Mesodermal cell (in vitro differentiated cells): ENCODE results near the gene POC5.
"Not testable (repeated sequence)": the region's sequence is repeated elsewhere in the genome, so short reads cannot be mapped to it uniquely, and the experiment has no call there.

Experiments used
- H3K27ac ChIP-seq: 2 replicates; pipeline ENCODE4 v1.7.0; 2013; ENCODE audit warnings: mild to moderate bottlenecking, low read depth, low read length, moderate library complexity; ENCODE audit not compliant: severe bottlenecking
- H3K36me3 ChIP-seq: 2 replicates; pipeline ENCODE4 v1.7.1; 2013; ENCODE audit warnings: mild to moderate bottlenecking, low read length, moderate library complexity; ENCODE audit not compliant: control insufficient read depth, insufficient read depth
- H3K4me1 ChIP-seq: one replicate; pipeline ENCODE4 v1.7.1; 2013; ENCODE audit warnings: mild to moderate bottlenecking, low read length; ENCODE audit not compliant: insufficient read depth, control insufficient read depth, poor library complexity, severe bottlenecking
- H3K4me3 ChIP-seq: 2 replicates; pipeline ENCODE4 v1.7.0; 2013; ENCODE audit warnings: low read length, control low read depth, mild to moderate bottlenecking; ENCODE audit not compliant: insufficient read depth, poor library complexity, severe bottlenecking; ENCODE audit errors: extremely low read depth
- H3K9me3 ChIP-seq: 2 replicates; pipeline ENCODE4 v1.7.1; 2013; ENCODE audit warnings: mild to moderate bottlenecking, low read length, moderate library complexity; ENCODE audit not compliant: control insufficient read depth
- WGBS, 2 experiments: methylation state at CpG; one replicate each; pipeline ENCODE4 v1.1.5; 2013; ENCODE audit warnings: missing lambda C conversion rate in 2 of 2; ENCODE audit not compliant: insufficient coverage in 2 of 2; 5-methylcytosine and 5-hydroxymethylcytosine counted together

The POC5 gene

GRCh38 chr5:75729321-75729720 is 12.1 kb upstream of the POC5 start:
- H3K4me3 ChIP-seq = no peak overlapping the region
- H3K27ac ChIP-seq = no peak overlapping the region
- no peaks in the 10 kb centered on the region for H3K4me1 ChIP-seq

GRCh38 chr5:75727931-75728330 is 10.7 kb upstream of the POC5 start:
- 82 to 88% methylated on average over 1 to 2 of the region's 2 CpGs for WGBS, 2 experiments
- Histone ChIP-seq H3K36me3 (no peaks in the 10 kb centered on the region), H3K4me1 (no peaks in the 10 kb centered on the region), H3K27ac (no peak overlapping the region), H3K4me3 (no peak overlapping the region), H3K9me3 (peaks cover 4% of the 10 kb centered on the region)

More at GRCh38 chr5:75729321-75729720, 12.1 kb upstream of the POC5 start:
- Histone ChIP-seq H3K36me3 (no peaks in the 10 kb centered on the region), H3K9me3 (no peaks in the 10 kb centered on the region)
- 90 to 94% methylated on average over 3 of the region's 3 CpGs for WGBS, 2 experiments

GRCh38 chr5:75726224-75726623 is 9.0 kb upstream of the POC5 start:
- H3K9me3 ChIP-seq, H3K4me1 ChIP-seq, H3K4me3 ChIP-seq, H3K36me3 ChIP-seq, H3K27ac ChIP-seq: not testable (repeated sequence)

GRCh38 chr5:75723378-75723777 is 6.1 kb upstream of the POC5 start:
- Histone ChIP-seq H3K4me1 (no peaks in the 10 kb centered on the region), H3K36me3 (no peaks in the 10 kb centered on the region), H3K27ac (no peak overlapping the region), H3K9me3 (peaks cover 4% of the 10 kb centered on the region), H3K4me3 (no peak overlapping the region)
- no CpG with 5 or more reads among the region's 1 CpG for WGBS, 2 experiments

GRCh38 chr5:75721573-75721972 is 4.3 kb upstream of the POC5 start:
- H3K4me3 ChIP-seq = no peak overlapping the region
- WGBS, 2 experiments = no CpG with 5 or more reads among the region's 1 CpG
- no peaks in the 10 kb centered on the region for H3K36me3 ChIP-seq
- H3K27ac ChIP-seq = no peak overlapping the region
- no peaks in the 10 kb centered on the region for H3K4me1 ChIP-seq
- H3K9me3 ChIP-seq = peaks cover 4% of the 10 kb centered on the region

GRCh38 chr5:75720882-75721281 is 3.6 kb upstream of the POC5 start:
- WGBS, 2 experiments = 84 to 95% methylated on average over 5 of the region's 5 CpGs
- H3K4me1 ChIP-seq = no peaks in the 10 kb centered on the region

GRCh38 chr5:75716715-75717081 is 539 bp downstream of the POC5 start:
- no peaks in the 10 kb centered on the region for H3K4me1 ChIP-seq
- H3K27ac ChIP-seq = peak overlapping the region; percentile 94
- H3K9me3 ChIP-seq = no peaks in the 10 kb centered on the region
- H3K36me3 ChIP-seq = peaks cover 16% of the 10 kb centered on the region
- peak overlapping the region; percentile 74 for H3K4me3 ChIP-seq
- WGBS, 2 experiments = 1 to 2% methylated on average over 7 of the region's 7 CpGs

More at GRCh38 chr5:75720882-75721281, 3.6 kb upstream of the POC5 start:
- Histone ChIP-seq H3K4me3 (no peak overlapping the region), H3K27ac (no peak overlapping the region), H3K36me3 (no peaks in the 10 kb centered on the region), H3K9me3 (peaks cover 4% of the 10 kb centered on the region)

GRCh38 chr5:75712091-75712490 is 5.1 kb downstream of the POC5 start:
- H3K27ac ChIP-seq = no peak overlapping the region
- H3K4me1 ChIP-seq = no peaks in the 10 kb centered on the region
- no peak overlapping the region for H3K4me3 ChIP-seq
- peaks cover 33% of the 10 kb centered on the region for H3K36me3 ChIP-seq
- H3K9me3 ChIP-seq = no peaks in the 10 kb centered on the region
- 100% methylated on average over 1 of the region's 2 CpGs; no CpG with 5 or more reads in 1 of the 2 experiments for WGBS, 2 experiments

- peaks cover 33% of the 10 kb centered on the region for H3K36me3 ChIP-seq
- no CpG with 5 or more reads among the region's 1 CpG for WGBS, 2 experiments
- H3K27ac ChIP-seq = no peak overlapping the region
- H3K4me1 ChIP-seq = no peaks in the 10 kb centered on the region
- no peak overlapping the region for H3K4me3 ChIP-seq
- no peaks in the 10 kb centered on the region for H3K9me3 ChIP-seq
Observed at GRCh38 chr5:75711151-75711550, 6.1 kb downstream of the POC5 start.

GRCh38 chr5:75710637-75711036 is 6.6 kb downstream of the POC5 start:
- no peaks in the 10 kb centered on the region for H3K4me1 ChIP-seq
- WGBS, 2 experiments = no CpG with 5 or more reads among the region's 1 CpG

GRCh38 chr5:75707911-75708509 is 9.2 kb downstream of the POC5 start:
- no peaks in the 10 kb centered on the region for H3K4me1 ChIP-seq
- no peak overlapping the region for H3K4me3 ChIP-seq
- no peak overlapping the region for H3K27ac ChIP-seq
- H3K36me3 ChIP-seq = peaks cover 40% of the 10 kb centered on the region
- no peaks in the 10 kb centered on the region for H3K9me3 ChIP-seq
- WGBS, 2 experiments = no CpG with 5 or more reads among the region's 1 CpG

More at GRCh38 chr5:75710637-75711036, 6.6 kb downstream of the POC5 start:
- Histone ChIP-seq H3K27ac (no peak overlapping the region), H3K9me3 (no peaks in the 10 kb centered on the region), H3K4me3 (no peak overlapping the region), H3K36me3 (peaks cover 33% of the 10 kb centered on the region)
